HG03354 (cell line): ENCODE measurements around the gene NKG7.
A peak's percentile ranks its signal among the peaks of the same experiment; 100 is the strongest.
"Not testable (repeated sequence)": the region's sequence is repeated elsewhere in the genome, so short reads cannot be mapped to it uniquely, and the experiment has no call there.

Source experiments
- ATAC-seq: cut with Tn5 transposase; IDR thresholded peaks from one replicate; pipeline ENCODE4 v1.9.1; 2021; ENCODE audit warnings: mild to moderate bottlenecking; ENCODE audit not compliant: unreplicated experiment, poor library complexity, severe bottlenecking

Gene NKG7, protein sequence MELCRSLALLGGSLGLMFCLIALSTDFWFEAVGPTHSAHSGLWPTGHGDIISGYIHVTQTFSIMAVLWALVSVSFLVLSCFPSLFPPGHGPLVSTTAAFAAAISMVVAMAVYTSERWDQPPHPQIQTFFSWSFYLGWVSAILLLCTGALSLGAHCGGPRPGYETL

DNA sequence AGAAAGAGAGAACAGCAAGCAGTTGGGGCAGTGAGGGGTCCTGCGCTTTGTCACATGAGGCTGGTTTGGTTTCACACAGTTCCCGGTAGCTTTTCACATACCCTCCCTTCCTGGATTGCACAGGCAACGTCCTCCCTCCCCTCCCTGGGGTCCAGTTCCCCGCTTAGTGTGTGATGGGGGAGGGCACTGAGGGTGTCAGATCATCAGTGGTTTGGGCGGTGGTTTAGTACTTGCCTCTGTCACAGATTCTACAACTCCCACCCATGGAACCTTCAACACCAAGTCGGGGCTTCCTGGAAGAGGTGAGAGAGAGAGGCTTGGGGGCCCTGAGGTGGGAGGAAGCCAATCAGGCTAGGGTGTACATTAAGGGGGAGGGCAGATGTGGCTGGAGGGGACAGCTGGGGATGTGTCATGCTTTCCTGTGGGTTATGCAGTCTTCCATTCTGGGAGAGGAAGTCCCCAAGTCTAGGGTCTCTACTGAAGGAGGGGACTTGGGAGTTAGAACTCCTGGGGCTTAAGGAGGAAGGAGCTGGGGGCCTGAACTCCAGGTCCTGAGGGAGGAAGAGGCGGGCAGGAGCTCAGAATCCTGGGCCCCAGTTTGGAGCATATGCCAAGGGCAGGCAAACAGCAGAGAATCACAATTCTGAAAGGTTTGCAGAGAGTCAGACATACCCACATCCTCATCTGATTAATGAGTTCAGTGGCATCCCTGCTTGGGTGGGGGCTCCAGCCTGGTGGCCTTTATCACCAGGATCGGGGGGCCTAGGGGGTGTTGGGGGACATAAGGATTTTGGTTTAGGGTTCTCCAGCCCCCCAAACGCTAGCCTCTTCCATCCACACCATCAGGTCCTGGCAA lies at the start of gene NKG7:
Gene NKG7, minus strand, starts transcription at position 6 of the 856 bp plus-strand sequence. CDS start 119 bp downstream, outside the sequence.
- peak; percentile 42 for ATAC-seq

DNA sequence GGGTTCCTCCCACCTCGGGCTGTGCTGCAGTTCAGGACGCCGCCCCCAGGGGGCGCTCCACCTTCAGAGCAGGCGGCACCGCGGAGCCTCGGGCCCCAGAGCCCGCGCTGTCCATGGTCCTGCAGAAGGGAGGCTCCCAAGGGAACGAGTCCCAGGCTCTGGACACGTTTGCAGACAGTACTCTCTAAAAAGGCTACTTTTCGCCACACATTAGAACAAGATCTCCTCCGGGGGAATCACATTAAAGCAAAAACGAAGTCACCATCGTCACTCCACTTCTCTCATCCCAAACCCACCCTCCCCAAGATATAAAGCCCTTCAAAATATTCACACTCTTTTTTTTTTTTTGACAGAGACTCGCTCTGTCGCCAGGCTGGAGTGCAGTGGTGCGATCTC lies 49.6 kb upstream of the NKG7 start:
- no peak for ATAC-seq

DNA sequence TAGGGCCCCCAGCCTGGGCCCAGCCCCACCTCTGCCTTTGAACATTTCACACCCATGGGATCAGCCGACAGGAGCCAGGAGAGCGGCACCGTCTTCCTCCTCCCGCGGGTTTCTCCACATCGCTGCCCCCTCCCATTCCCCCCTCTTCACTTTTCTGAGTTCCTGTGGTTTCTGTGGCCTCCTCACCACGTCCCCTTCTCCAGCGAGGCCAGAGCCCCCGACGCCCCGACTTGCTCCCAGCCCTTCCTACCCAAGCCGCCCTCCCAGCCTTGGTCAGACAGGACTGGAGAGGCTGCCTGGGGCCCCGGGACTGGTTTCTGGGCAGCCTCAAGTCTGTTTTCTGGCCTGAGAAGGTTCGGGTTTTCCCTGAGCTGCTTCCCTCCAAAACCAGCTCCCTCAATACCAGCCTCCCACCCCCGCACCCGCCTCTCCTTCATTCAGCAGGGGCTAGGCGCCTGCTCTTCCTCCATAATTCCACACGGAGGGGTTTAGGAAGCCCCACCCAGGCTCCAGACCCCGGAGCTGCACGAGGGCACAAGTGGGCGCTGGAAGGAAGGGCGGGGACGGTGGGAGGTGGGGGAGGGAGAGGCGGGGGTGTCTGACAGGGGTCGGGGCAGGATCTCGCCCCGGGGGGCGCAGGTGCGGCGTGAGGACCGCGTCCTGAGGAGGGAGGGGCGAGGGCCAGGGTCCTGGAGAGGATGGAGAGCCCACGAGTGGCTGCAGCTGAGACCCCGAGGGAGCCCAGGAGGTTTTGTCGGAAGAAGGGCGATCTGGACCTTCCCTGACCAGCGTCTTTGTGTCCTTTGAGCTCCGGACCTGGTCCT lies 49.0 kb upstream of the NKG7 start:
- ATAC-seq, result no peak

DNA sequence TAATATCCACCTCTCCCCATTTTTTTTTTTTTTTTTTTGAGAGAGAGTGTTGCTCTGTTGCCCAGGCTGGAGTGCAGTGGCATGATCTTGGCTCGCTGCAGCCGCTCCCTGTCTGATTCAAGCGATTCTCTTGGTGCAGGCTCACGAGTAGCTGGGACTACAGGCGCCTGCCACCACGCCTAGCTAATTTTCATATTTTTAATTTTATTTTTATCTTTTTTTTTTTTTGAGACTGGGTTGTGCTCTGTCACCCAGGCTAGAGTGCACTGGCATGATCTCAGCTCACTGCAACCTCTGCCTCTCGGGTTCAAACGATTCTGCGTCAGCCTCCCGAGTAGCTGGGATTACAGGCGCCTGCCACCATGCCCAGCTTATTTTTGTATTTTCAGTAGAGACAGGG lies 48.1 kb upstream of the NKG7 start:
- not testable (repeated sequence) for ATAC-seq

DNA sequence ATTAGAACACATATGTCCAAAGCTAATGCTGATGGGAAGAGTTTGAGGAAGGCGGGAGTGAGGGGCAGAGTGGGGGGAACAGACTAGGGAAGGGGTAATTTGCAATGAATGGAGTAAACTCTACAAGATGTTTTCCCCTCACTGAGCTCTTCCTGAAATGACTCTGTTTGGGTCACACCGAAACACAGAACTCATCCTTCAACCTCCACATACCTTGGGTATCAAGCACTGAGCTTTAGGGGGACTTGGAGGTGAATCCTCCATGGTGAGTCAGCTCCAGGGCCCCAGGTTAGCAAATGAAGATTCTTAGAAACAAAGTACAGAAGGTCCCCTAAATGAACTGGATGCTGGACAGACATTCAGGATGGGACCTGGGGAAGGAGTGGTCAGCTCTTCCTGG lies 46.3 kb upstream of the NKG7 start:
- no peak for ATAC-seq

DNA sequence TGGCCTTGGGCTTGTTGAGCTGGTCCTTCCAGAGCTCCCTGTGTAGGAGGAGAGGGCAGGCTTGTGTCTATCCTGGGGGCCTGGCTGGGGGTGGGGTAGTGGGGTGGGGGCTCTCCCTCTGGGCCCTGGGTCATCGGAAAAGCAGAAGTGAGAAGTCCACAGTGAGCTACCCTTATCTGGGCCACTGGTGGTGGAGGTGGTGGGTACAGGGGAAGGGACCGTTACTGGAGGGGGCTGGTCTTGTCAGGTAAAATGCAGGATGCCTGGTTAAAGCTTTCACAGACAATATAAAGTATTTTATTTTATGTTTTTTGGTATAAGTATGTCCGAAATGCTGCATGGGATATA lies 45.3 kb upstream of the NKG7 start:
- peak; percentile 44 for ATAC-seq

DNA sequence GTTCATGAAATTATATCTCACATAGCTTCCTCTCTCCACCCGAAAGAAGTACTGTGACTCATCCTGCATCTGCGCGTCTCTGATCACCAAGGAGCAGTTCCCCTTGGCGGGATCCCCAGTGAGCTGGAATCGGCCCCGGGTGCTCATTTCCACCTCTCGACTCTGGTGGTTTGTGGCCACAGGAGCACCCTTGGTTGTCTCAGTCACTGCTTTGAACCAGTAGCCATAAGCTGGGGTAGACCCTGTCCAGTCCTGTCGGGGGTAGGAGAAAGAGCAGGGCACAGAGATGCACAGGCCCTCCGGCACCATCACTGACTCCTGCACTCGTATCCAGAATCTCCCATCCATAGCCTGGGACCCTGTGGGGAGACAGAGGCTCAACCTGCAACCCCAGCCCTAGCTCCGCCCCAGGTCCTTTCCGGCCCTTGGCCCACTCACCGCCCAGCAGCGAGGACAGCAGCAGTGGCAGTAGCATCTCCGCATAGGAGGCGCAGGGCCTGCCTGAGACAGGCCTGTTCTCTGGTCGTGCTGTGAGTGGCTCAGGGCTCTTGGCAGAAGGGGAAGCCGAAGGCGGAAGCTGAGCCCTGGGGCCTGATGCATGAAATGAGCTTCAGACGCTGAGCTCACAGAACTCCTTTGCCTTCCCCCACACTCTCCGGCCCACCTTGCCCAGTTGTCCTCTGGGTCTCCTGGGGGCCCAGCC lies 44.8 kb upstream of the NKG7 start, which contains the start of gene SIGLEC10:
Gene SIGLEC10, minus strand, starts transcription at position 536 of the 703 bp plus-strand sequence. Its CDS starts 61 bp downstream, at position 475.
- peak; percentile 70 for ATAC-seq

DNA sequence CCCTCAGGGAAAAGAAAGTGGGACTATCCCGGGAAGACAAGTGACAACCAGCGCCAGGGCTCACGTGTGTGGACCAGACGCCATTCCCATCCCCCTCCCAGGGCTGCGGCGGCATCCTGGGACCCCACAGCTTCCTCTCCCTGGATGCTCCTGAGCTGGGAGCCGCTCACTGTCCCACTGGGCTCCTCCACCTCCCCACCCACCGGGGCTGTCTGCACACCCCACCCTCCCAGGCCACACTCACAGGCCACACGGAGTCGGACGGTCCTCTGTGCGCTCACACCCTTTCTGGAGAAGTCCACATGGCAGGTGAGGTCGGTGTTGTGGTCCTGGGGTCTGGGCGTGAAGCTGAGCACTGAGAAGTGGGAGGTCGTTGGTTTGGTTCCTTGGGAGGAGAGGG lies 44.0 kb upstream of the NKG7 start:
- not testable (repeated sequence) for ATAC-seq

DNA sequence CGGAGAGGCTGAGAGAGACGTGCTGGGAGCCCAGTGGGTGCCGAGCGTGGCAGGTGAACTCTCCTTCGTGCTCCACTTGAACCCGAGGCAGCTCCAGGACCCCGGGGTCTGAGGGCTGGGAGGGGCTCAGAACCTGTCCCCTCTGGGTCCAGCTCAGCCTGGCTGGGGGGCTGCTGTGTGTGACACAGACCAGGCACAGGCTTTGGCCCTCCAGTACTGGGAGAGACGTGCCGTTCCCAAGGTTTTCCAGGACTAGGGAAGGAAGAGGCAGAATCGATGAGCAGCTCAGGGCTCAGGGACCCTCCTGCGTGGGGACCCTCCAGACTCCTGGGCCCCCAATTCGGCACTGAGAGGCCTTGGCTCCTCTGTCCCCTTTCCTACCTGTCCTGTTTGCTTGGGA lies 42.7 kb upstream of the NKG7 start:
- ATAC-seq, result no peak

DNA sequence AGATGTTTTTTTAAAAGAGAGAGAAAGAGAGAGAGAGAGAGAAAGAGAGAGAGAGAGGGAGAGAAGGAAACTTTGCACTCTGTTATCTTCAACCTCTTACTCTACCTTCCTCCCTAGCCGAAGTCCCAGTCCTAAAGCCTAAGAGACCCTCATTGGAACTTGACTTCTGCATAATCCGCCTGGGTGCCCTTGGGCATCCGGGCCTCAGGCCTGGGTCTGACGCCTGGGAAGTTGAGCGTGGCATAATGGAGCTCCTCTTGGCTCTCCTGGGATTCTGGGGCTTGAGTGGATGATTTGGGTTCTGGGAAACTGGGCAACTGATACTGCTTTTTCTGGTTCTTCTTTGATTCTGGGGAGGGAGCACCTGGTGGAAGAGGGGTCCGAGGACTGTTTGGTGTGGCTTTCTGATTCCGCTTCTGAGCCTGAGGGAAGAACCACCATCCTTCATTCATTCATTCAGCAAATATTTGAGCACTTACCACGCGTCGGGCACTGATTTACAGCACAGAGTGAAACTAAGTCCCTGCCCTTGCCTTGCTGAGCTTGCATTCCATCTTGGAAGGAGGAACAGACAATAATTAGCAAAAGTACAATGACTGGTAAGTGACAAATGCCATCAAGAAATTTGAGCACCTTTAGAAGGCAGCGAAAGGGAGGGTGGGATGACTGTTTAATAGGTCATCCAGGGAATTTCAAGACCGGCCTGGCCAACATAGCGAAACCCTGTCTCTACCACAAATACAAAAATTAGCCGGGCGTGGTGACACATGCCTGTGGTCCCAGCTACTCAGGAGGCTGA lies 38.7 kb upstream of the NKG7 start:
- ATAC-seq, result no peak

DNA sequence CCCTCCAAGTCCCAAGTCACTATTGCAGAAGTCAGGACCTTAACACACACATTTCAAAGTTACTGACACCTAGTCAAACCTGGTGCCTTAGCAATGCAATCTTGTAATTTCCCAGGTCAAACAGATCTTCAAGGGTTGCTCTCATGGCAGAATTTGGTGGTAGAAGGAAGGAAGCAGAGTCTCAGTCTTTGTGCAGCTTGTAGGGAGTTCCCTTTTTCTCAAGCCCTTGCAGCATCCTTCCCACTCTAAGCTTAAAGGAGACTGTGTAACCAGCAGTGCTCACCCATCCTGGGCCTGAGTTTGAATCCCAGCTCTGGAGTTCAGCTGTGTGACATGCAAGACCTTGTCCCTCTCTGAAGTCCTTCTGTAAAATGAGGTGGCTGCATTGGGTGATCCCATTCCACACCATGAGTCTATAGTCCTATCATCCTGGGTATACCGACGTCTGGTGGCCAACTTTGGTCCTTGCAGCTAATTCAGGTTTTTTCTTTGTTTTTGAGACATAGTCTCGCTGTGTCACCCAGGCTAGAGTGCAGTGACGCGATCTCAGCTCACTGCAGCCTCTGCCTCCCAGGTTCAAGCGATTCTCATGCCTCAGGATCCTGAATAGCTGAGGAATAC lies 35.2 kb upstream of the NKG7 start:
- ATAC-seq, result no peak

DNA sequence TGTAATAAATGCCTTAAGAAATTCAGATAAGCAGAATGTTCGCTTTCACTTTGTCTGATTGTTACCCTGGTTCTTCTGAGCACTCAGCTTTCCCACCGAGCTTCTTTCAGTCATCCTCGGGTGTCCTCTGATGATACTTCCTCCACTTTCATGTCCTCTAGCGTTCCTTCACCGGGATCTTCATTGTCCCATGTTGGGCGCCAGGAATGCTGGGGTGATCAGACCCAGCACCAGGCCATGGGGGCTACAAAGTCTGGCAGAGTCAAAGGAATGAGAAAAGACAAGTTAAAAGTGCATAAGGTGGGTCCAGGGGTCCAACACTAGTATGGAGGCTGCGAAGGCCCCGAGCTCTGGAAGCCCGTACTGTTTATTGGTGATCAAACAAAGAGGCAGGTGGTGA lies 29.7 kb upstream of the NKG7 start:
- ATAC-seq, result no peak

DNA sequence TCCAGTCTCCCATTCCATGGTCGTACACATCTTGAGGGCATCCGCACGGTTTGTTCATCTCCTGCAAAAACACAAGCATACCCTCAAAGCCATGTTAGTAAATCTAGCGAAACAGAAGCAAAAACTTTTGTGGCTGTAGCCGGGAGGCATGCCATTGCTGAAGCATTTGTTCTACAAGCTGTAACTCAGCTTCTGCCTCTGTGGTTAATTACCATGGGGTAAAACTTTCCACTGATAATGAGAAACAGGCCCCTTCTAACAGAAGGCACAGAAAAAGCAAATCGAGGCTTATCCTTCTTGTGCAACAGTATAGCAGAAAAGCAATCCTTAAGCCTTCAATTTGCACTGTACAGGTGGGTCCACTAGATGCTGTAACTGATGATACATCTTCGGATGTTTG lies 27.5 kb upstream of the NKG7 start:
- ATAC-seq, result not testable (repeated sequence)

DNA sequence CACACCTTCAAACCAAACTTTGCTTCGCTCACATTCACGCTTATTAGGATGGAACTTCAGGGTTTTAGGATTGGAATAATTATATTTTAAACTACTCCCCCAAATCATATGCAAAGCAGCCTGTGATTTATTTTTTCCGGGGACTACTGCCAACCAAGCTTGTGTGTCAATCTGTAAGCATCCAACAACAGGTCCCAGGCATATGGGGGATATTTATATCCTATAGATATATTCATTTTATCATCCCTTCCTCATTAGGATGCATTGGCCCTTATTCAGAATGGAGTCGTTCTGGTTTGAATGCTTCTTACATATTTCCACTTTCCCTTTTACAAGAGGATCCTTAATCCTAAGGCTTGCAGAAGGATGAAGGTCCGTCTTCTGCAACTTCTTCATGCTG lies 26.8 kb upstream of the NKG7 start:
- no peak for ATAC-seq

DNA sequence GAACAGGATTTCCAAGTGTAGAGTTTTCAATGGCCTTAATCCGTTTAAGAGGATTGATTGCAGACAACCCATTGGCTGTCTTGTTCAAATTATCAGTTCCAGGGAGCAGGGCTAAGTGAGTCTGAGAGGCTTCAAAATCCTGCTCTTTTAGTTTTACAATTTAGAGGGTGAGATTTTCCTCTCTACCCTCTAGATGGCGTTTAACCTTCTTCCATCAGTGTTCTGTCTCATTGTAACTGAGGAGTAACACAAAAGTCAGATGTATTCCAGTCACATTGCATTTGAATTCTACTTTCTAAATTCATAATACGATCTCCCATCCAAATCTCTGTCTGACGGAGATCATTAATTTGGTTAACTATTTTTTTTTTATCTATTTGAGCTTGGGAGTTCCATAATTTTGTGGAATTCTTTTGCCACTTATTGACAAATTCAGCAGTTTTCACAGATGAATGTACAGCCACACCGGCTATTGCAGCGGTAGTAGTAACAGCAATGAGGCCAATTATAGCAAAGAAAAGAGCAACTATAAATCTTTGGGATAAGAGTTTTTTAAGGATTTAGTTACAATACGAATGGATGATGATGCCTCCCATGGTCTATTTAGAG lies 25.7 kb upstream of the NKG7 start:
- no peak for ATAC-seq

DNA sequence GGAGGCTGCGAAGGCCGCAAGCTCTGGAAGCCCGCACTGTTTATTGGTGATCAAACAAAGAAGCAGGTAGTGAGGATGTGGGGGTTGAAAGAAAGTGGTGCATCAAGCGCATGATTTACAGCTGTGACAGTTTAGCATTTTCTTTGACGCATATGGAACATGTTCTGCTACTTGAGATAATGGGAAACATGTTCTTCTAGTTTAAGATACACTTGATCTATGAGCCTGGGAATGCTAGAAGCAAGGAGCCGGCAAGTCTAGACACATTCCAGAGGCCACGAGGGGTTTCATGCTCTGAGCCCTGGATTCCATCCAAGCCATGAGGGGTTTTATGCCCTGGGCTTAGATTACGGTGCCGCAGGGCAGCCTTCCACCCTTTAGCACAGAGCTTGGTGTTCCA lies 25.0 kb upstream of the NKG7 start:
- not testable (repeated sequence) for ATAC-seq

DNA sequence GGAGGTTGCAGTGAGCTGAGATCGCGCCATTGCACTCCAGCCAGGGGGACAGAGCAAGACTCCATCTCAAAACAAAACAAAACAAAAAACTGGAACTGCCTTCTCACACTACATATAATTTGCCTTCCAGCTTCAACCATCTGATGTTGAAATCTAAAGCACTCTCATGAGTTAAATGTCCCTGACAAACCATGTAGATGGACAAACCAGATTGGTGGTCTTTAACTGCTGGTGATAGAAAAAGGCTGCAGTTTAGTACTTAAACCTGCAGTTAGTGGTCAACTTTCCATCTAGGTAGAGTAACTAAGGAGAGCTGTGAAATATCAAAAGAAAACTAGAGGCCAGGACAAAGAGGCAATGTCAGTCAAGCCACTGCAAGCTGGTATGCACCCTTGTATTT lies 23.7 kb upstream of the NKG7 start:
- no peak for ATAC-seq

DNA sequence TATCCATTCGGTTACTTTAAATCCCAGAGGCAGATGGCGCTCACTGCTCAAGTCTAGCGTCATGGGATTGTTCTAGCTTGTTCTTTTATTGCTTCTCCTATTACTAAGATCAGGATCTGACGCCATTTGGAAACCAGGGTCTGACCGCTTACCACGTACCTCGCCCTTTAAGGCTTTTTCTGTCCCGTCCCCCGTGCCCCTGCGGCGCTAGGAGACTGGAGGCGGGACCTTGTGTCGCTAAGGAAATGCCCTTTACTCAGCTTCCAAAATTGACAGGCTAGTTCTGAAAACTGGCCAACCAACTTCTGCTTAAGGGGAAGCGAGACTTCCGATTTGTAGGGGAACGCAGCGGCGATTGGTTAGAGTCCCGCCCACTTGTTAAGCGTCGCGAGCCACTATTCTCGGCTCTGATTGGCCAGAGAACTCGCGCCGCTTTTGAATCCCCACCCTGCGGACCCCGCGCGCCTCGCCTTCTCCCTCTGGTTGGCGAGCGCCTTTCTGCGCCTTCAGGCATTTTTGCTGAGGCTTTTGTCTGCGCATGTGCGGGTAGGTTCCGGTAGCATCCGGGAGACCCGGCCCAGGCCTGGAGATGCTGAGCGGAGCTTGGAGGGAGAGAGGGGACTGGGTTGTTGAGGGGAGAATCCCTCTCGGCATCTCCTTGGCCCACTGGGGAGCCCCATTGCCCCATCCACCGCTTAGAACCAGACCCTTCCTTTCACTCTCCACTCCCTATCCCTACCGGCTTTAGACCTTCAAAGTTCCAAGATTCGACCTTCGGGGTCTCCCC lies 21.8 kb upstream of the NKG7 start:
- ATAC-seq, result peak; percentile 88
